ENCODE measurements around the gene ADAMTS12. TPM values are rescaled to one million over a fixed set of nuclear protein-coding genes. Genes with fewer than 3 reads are reported as not detected.

The ADAMTS12 gene
- total and polyA plus RNA-seq, 2 experiments from 2014 or later = 7.8 to 11.5 TPM

- H3K36me3 ChIP-seq (ENCODE audit: low read depth) = no peaks in the 10 kb centered on the region
Observed at GRCh38 chr5:33857037-33857436, 34.8 kb downstream of the ADAMTS12 start.

GRCh38 chr5:33855396-33855795 lies 36.4 kb downstream of the ADAMTS12 start:
- no peaks in the 10 kb centered on the region for H3K27me3 ChIP-seq (replicated peaks; ENCODE audit: insufficient read depth)
- peak overlapping the region; percentile 60 for H3K4me2 ChIP-seq (ENCODE audit: unreplicated experiment)
- TF ChIP-seq EZH2phosphoT487 (IDR thresholded peaks at IDR 0.05; ENCODE audit: insufficient read depth, low read depth) (no peak), EZH2 (IDR thresholded peaks at IDR 0.05; ENCODE audit: insufficient read depth, poor library complexity, severe bottlenecking) (no peak)
- DNase-seq = peak; percentile 46
- peaks cover 45% of the 10 kb centered on the region for H3K4me1 ChIP-seq (ENCODE audit: insufficient read depth)
- H4K20me1 ChIP-seq (ENCODE audit: insufficient read depth) = no peaks in the 10 kb centered on the region
- WGBS, 2 experiments (ENCODE audit: low coverage in 1 of 2, low lambda C conversion rate in 2 of 2, missing lambda C conversion rate in 2 of 2) = 35 to 37% methylated on average over 4 of the region's 4 CpGs
- in situ Hi-C loops (cut with MboI) = no loop called here
- H3K9me3 ChIP-seq (ENCODE audit: low read depth) = no peaks in the 10 kb centered on the region
- H3K27ac ChIP-seq = peak overlapping the region; percentile 71
- H3K36me3 ChIP-seq (ENCODE audit: low read depth) = no peaks in the 10 kb centered on the region
- peak overlapping the region; percentile 45 for H3K9ac ChIP-seq
- peaks cover 32% of the 10 kb centered on the region for H3F3A ChIP-seq (ENCODE audit: insufficient read depth)
- peak overlapping the region; percentile 44 for H2AFZ ChIP-seq
- H3K9me2 ChIP-seq (ENCODE audit: insufficient read depth) = no peaks in the 10 kb centered on the region
- peak overlapping the region; percentile 35 for H3K4me3 ChIP-seq
- H3K79me2 ChIP-seq (ENCODE audit: insufficient read depth) = peaks cover 59% of the 10 kb centered on the region

More at GRCh38 chr5:33857037-33857436, 34.8 kb downstream of the ADAMTS12 start:
- no peaks in the 10 kb centered on the region; the same call in 1 of the 2 replicates for H3K9me2 ChIP-seq (ENCODE audit: insufficient read depth)
- H3K9ac ChIP-seq = no peak overlapping the region
- H3F3A ChIP-seq (ENCODE audit: insufficient read depth) = peaks cover 29% of the 10 kb centered on the region
- no peak overlapping the region for H3K4me2 ChIP-seq (ENCODE audit: unreplicated experiment)
- no peak overlapping the region for H2AFZ ChIP-seq
- H3K4me1 ChIP-seq (ENCODE audit: insufficient read depth) = peaks cover 37% of the 10 kb centered on the region
- H3K27ac ChIP-seq = no peak overlapping the region
- no peak overlapping the region for H3K4me3 ChIP-seq
- H3K27me3 ChIP-seq (replicated peaks; ENCODE audit: insufficient read depth) = no peaks in the 10 kb centered on the region
- TF ChIP-seq EZH2phosphoT487 (IDR thresholded peaks at IDR 0.05; ENCODE audit: insufficient read depth, low read depth) (no peak), EZH2 (IDR thresholded peaks at IDR 0.05; ENCODE audit: insufficient read depth, poor library complexity, severe bottlenecking) (no peak)
- in situ Hi-C loops (cut with MboI) = no loop called here
- WGBS, 2 experiments (ENCODE audit: low coverage in 1 of 2, low lambda C conversion rate in 2 of 2, missing lambda C conversion rate in 2 of 2) = 94% methylated on average over 5 of the region's 5 CpGs
- H4K20me1 ChIP-seq (ENCODE audit: insufficient read depth) = no peaks in the 10 kb centered on the region
- H3K9me3 ChIP-seq (ENCODE audit: low read depth) = no peaks in the 10 kb centered on the region
- no peak for DNase-seq
- H3K79me2 ChIP-seq (ENCODE audit: insufficient read depth) = peaks cover 60% of the 10 kb centered on the region

- Histone ChIP-seq H4K20me1 (ENCODE audit: insufficient read depth) (no peaks in the 10 kb centered on the region), H3K27ac (peak overlapping the region; percentile 71), H3K79me2 (ENCODE audit: insufficient read depth) (peaks cover 57% of the 10 kb centered on the region), H3K9ac (peak overlapping the region; percentile 45), H3K4me1 (ENCODE audit: insufficient read depth) (peaks cover 51% of the 10 kb centered on the region), H3K27me3 (replicated peaks; ENCODE audit: insufficient read depth) (no peaks in the 10 kb centered on the region), H3K9me2 (ENCODE audit: insufficient read depth) (no peaks in the 10 kb centered on the region), H3K9me3 (ENCODE audit: low read depth) (no peaks in the 10 kb centered on the region), H3K4me3 (peak overlapping the region; percentile 35), H3K4me2 (ENCODE audit: unreplicated experiment) (peak overlapping the region; percentile 60), H2AFZ (peak overlapping the region; percentile 44), H3K36me3 (ENCODE audit: low read depth) (no peaks in the 10 kb centered on the region), H3F3A (ENCODE audit: insufficient read depth) (peaks cover 35% of the 10 kb centered on the region)
- WGBS, 2 experiments (ENCODE audit: low coverage in 1 of 2, low lambda C conversion rate in 2 of 2, missing lambda C conversion rate in 2 of 2) = 9 to 11% methylated on average over 4 of the region's 4 CpGs
- TF ChIP-seq EZH2 (IDR thresholded peaks at IDR 0.05; ENCODE audit: insufficient read depth, poor library complexity, severe bottlenecking) (no peak), EZH2phosphoT487 (IDR thresholded peaks at IDR 0.05; ENCODE audit: insufficient read depth, low read depth) (no peak)
- in situ Hi-C loops (cut with MboI) = no loop called here
- DNase-seq = peak; percentile 75
Observed at GRCh38 chr5:33854733-33855151, 37.0 kb downstream of the ADAMTS12 start.

GRCh38 chr5:33852837-33853236 lies 39.0 kb downstream of the ADAMTS12 start:
- H3F3A ChIP-seq (ENCODE audit: insufficient read depth) = peaks cover 35% of the 10 kb centered on the region
- H3K36me3 ChIP-seq (ENCODE audit: low read depth) = no peaks in the 10 kb centered on the region
- WGBS, 2 experiments (ENCODE audit: low coverage in 1 of 2, low lambda C conversion rate in 2 of 2, missing lambda C conversion rate in 2 of 2) = 21 to 35% methylated on average over 3 of the region's 3 CpGs
- H3K27me3 ChIP-seq (replicated peaks; ENCODE audit: insufficient read depth) = no peaks in the 10 kb centered on the region
- peak overlapping the region; percentile 62; the same call in 1 of the 2 replicates for H3K4me3 ChIP-seq
- no peaks in the 10 kb centered on the region for H4K20me1 ChIP-seq (ENCODE audit: insufficient read depth)
- TF ChIP-seq EZH2 (IDR thresholded peaks at IDR 0.05; ENCODE audit: insufficient read depth, poor library complexity, severe bottlenecking) (no peak), EZH2phosphoT487 (IDR thresholded peaks at IDR 0.05; ENCODE audit: insufficient read depth, low read depth) (no peak)
- peak overlapping the region; percentile 63; the same call in 1 of the 2 replicates for H3K27ac ChIP-seq
- peak overlapping the region; percentile 63 for H3K9ac ChIP-seq
- peak overlapping the region; percentile 88 for H3K4me2 ChIP-seq (ENCODE audit: unreplicated experiment)
- peaks cover 52% of the 10 kb centered on the region for H3K4me1 ChIP-seq (ENCODE audit: insufficient read depth)
- peak overlapping the region; percentile 75 for H2AFZ ChIP-seq
- H3K9me3 ChIP-seq (ENCODE audit: low read depth) = no peaks in the 10 kb centered on the region
- DNase-seq = no peak
- H3K79me2 ChIP-seq (ENCODE audit: insufficient read depth) = peaks cover 51% of the 10 kb centered on the region
- no peaks in the 10 kb centered on the region for H3K9me2 ChIP-seq (ENCODE audit: insufficient read depth)
- in situ Hi-C loops (cut with MboI) = no loop called here

Measured in GM23248 (cell line).